CD14-positive monocyte (primary cell): ENCODE data around the gene RFX3. TPM values are rescaled to one million over a fixed set of nuclear protein-coding genes. Genes with fewer than 3 reads are reported as not detected.

Experiments
- DNase-seq, 3 donors: peaks; one replicate each; pipeline ENCODE4 v3.0.0-alpha.2; 2011 to 2022
- H2AFZ ChIP-seq: 2 replicates; pipeline ENCODE4 v1.6.0; 2012; ENCODE audit warnings: mild to moderate bottlenecking, low read depth, low read length, inconsistent platforms; ENCODE audit not compliant: insufficient read depth, poor library complexity, severe bottlenecking
- H3K27ac ChIP-seq, 2 donors: 1 replicate in 1 of 2; 2 replicates in 1 of 2; pipeline ENCODE4 v1.5.1; 2012 to 2013; ENCODE audit warnings: low read length in 2 of 2, control low read depth in 1 of 2, inconsistent platforms in 1 of 2, low read depth in 1 of 2, mild to moderate bottlenecking in 1 of 2
- H3K27me3 ChIP-seq, 2 donors: one replicate each; pipeline versions ENCODE4 v1.6.0 to v1.6.1; 2011 to 2013; ENCODE audit warnings: low read length in 2 of 2; ENCODE audit not compliant: control insufficient read depth in 2 of 2, insufficient read depth in 2 of 2
- H3K36me3 ChIP-seq, 2 donors: replicated peaks in 1 of 2; 1 replicate in 1 of 2; 2 replicates in 1 of 2; pipeline versions ENCODE4 v1.5.1 to v1.6.1; 2012 to 2013; ENCODE audit warnings: low read length in 2 of 2, control low read depth in 1 of 2, inconsistent platforms in 1 of 2, mild to moderate bottlenecking in 1 of 2; ENCODE audit not compliant: insufficient read depth in 2 of 2, control insufficient read depth in 1 of 2
- H3K4me1 ChIP-seq, 2 donors: 1 replicate in 1 of 2; 2 replicates in 1 of 2; pipeline versions ENCODE4 v1.5.1 to v1.6.1; 2012 to 2013; ENCODE audit warnings: low read length in 2 of 2, control low read depth in 1 of 2, inconsistent platforms in 1 of 2, mild to moderate bottlenecking in 1 of 2, moderate library complexity in 1 of 2; ENCODE audit not compliant: insufficient read depth in 2 of 2, control insufficient read depth in 1 of 2
- H3K4me2 ChIP-seq: replicated peaks from 2 replicates; pipeline ENCODE3; 2012; ENCODE audit warnings: low read length, moderate library complexity, mild to moderate bottlenecking; ENCODE audit not compliant: poor library complexity, severe bottlenecking; ENCODE audit errors: extremely low read depth
- H3K4me3 ChIP-seq, 3 experiments: fragments of 200-600 bp in 1 of 3; sonication (generic) in 1 of 3; replicated peaks in 1 of 3; 1 replicate in 2 of 3; 2 replicates in 1 of 3; pipeline ENCODE4 v1.5.1; 2011 to 2013; ENCODE audit warnings: low read length in 3 of 3, mild to moderate bottlenecking in 3 of 3, control low read depth in 2 of 3, low read depth in 2 of 3, inconsistent platforms in 1 of 3, moderate library complexity in 1 of 3
- H3K79me2 ChIP-seq: 2 replicates; pipeline ENCODE4 v1.6.0; 2012; ENCODE audit warnings: mild to moderate bottlenecking, control low read depth, inconsistent platforms, low read length, moderate library complexity; ENCODE audit not compliant: insufficient read depth
- H3K9ac ChIP-seq: 2 replicates; pipeline ENCODE4 v1.6.0; 2017; ENCODE audit warnings: low read length, mild to moderate bottlenecking; ENCODE audit not compliant: insufficient read depth, poor library complexity, severe bottlenecking
- H3K9me3 ChIP-seq, 2 donors: replicated peaks in 1 of 2; 1 replicate in 1 of 2; 2 replicates in 1 of 2; pipeline versions ENCODE4 v1.5.1 to v1.6.1; 2012 to 2013; ENCODE audit warnings: low read length in 2 of 2, control low read depth in 1 of 2; ENCODE audit not compliant: control insufficient read depth in 1 of 2, insufficient read depth in 1 of 2
- H4K20me1 ChIP-seq: 2 replicates; pipeline ENCODE4 v1.6.0; 2012; ENCODE audit warnings: mild to moderate bottlenecking, low read length, control low read depth, moderate library complexity; ENCODE audit not compliant: insufficient read depth
- H3K27ac Mint-ChIP-seq, 7 donors: one replicate each; pipeline ENCODE4 v1.8.0; 2020; ENCODE audit warnings: mild to moderate bottlenecking in 7 of 7, mixed read lengths in 7 of 7, moderate library complexity in 6 of 7, inconsistent platforms in 2 of 7
- H3K27me3 Mint-ChIP-seq, 3 donors: one replicate each; pipeline ENCODE4 v1.8.0; 2021 to 2022; ENCODE audit warnings: low read depth in 3 of 3, mild to moderate bottlenecking in 3 of 3, mixed read lengths in 3 of 3, moderate library complexity in 3 of 3, inconsistent platforms in 1 of 3
- H3K36me3 Mint-ChIP-seq, 2 donors: one replicate each; pipeline ENCODE4 v1.8.0; 2020; ENCODE audit warnings: mixed read lengths in 2 of 2, inconsistent platforms in 1 of 2, mild to moderate bottlenecking in 1 of 2
- H3K4me1 Mint-ChIP-seq: one replicate; pipeline ENCODE4 v1.8.0; 2020; ENCODE audit warnings: mild to moderate bottlenecking, mixed read lengths
- H3K4me3 Mint-ChIP-seq, 2 donors: one replicate each; pipeline ENCODE4 v1.8.0; 2020; ENCODE audit warnings: mild to moderate bottlenecking in 2 of 2, mixed read lengths in 2 of 2, moderate library complexity in 1 of 2
- H3K9me3 Mint-ChIP-seq, 7 donors: one replicate each; pipeline ENCODE4 v1.8.0; 2020 to 2022; ENCODE audit warnings: mixed read lengths in 7 of 7, mild to moderate bottlenecking in 6 of 7, moderate library complexity in 6 of 7, inconsistent platforms in 2 of 7
- WGBS: methylation state at CpG from one replicate; pipeline ENCODE4 v1.1.5; 2013; ENCODE audit warnings: missing lambda C conversion rate; ENCODE audit not compliant: insufficient coverage; 5-methylcytosine and 5-hydroxymethylcytosine counted together
- intact Hi-C, 2 donors: fragments of 100-400 bp; cut with micrococcal nuclease; formaldehyde crosslinking; loops; one replicate each; pipeline versions ENCODE4 v1.15.0 to v1.15.1; 2023
- polyA plus RNA-seq, 3 donors: library from polyadenylated mRNA; depleted of rRNA in 1 of 3; unstranded in 2 of 3; stranded (reverse) in 1 of 3; fragments of 300-500 nt in 2 of 3; fragments of >200 nt in 1 of 3; fragmentation: Illumina TruSeq in 2 of 3; gene quantifications; 1 replicate in 2 of 3; 2 replicates in 1 of 3; pipeline ENCODE4 v1.2.3, GENCODE V29; 2012 to 2021
- TF ChIP-seq, protein P1 (sequence below): fragments of 200-600 bp; IDR thresholded peaks from one replicate; pipeline ENCODE4 v1.8.0; 2022; ENCODE audit warnings: antibody characterized with exemption, mild to moderate bottlenecking

The RFX3 gene
- polyA plus RNA-seq, 3 donors = 1.7 to 5.2 (median 3.2) TPM

DNA sequence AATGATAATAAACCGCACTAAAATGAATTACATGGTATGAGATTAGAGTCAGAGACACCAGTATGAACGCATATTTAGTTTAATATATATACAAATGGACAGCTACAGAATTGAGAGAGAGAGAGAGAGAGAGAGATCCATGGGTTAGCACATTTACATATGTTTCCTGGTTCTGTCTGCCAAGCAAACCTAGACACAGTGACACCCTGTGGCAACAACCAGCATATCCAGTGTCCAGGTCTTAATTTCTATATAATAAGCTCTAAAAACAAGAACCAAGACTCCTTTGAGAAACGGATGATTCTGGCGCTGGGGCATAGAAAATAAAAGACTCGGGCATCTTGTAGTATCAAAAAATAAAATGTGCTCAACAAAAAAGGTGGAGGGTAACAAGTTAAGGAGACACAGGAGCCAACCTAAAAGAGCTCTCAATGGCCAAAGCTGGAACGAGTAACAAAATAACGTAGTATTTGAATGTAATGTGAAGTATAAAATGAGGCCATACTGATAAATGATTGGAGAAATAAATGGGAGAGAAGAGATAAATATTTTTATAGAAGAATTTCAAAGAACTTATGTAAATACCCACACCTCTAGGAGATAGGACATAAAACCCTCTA lies 84.5 kb downstream of the RFX3 start:
- WGBS = 44% methylated on average over 3 of the region's 7 CpGs
- no peaks in the 10 kb centered on the region for H3K79me2 ChIP-seq
- Mint-ChIP-seq H3K36me3 (no peaks in the 10 kb centered on the region), H3K4me1 (peaks cover 8% of the 10 kb centered on the region), H3K9me3 (no peaks in the 10 kb centered on the region), H3K4me3 (no peak overlapping the region), H3K27me3 (peaks cover 0 to 5% (median 0%) of the 10 kb centered on the region in 3 donors), H3K27ac (no peak overlapping the region)
- no peaks in the 10 kb centered on the region for H3K36me3 ChIP-seq
- no peak overlapping the region for H3K27ac ChIP-seq
- no peaks in the 10 kb centered on the region for H4K20me1 ChIP-seq
- H2AFZ ChIP-seq = no peak overlapping the region
- intact Hi-C loops = loop anchor here (2.0 to 5.0 kb wide), 3 partner anchors 199 to 584 kb away; no protein-coding TSS in a partner anchor
- TF ChIP-seq, protein P1, sequence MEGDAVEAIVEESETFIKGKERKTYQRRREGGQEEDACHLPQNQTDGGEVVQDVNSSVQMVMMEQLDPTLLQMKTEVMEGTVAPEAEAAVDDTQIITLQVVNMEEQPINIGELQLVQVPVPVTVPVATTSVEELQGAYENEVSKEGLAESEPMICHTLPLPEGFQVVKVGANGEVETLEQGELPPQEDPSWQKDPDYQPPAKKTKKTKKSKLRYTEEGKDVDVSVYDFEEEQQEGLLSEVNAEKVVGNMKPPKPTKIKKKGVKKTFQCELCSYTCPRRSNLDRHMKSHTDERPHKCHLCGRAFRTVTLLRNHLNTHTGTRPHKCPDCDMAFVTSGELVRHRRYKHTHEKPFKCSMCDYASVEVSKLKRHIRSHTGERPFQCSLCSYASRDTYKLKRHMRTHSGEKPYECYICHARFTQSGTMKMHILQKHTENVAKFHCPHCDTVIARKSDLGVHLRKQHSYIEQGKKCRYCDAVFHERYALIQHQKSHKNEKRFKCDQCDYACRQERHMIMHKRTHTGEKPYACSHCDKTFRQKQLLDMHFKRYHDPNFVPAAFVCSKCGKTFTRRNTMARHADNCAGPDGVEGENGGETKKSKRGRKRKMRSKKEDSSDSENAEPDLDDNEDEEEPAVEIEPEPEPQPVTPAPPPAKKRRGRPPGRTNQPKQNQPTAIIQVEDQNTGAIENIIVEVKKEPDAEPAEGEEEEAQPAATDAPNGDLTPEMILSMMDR = peak; percentile 80
- no peaks in the 10 kb centered on the region for H3K4me1 ChIP-seq
- no peaks in the 10 kb centered on the region for H3K9me3 ChIP-seq
- peak; percentile 59 to 73 (median 67) for DNase-seq
- H3K27me3 ChIP-seq = no peaks in the 10 kb centered on the region
- H3K9ac ChIP-seq = no peak overlapping the region
- no peak overlapping the region for H3K4me2 ChIP-seq
- no peak overlapping the region for H3K4me3 ChIP-seq

DNA sequence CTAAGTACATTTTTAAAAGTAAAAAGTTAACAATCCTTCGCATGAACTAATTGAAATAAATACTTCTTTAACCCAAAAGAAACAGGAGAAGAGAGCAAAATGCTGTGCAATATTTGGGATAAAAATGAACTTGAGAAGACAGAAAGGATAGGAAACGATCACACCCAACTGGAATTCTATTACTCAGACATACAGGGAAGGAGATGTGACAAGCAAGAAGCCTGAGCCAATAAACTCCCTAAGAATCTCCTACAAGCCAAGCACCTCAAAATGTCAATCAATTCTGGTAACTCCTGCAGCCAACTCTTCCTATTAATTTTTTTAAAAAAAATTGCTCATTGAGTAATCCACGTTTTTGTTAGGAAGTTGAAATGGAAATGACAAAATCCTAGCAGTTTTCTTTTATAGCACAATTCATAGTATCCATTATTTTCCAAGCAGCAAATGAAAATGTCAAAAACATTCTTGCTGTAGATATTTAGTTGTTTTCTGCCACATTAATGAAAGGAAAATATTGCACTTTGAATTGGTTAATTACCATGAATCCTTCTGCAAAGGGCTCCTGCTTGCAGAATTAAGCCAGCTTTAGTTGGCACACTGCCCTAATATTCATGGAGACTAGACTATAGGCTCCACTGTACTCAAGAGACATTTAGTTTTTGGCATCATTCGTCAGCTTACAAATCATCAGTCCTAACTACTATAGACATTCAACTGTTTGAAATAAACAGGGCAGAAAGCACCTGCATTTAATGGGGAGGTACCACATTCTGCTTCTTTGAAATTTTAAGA lies 89.0 kb downstream of the RFX3 start:
- H3K9me3 ChIP-seq = no peaks in the 10 kb centered on the region
- no peaks in the 10 kb centered on the region for H3K79me2 ChIP-seq
- intact Hi-C loops = no loop called here
- peaks cover 19 to 23% of the 10 kb centered on the region in 2 donors for H3K4me1 ChIP-seq
- peaks cover 23% of the 10 kb centered on the region for H3K4me1 Mint-ChIP-seq
- no peaks in the 10 kb centered on the region for H3K27me3 ChIP-seq
- WGBS = no CpG with 5 or more reads among the region's 4 CpGs
- H3K27ac ChIP-seq = no peak overlapping the region
- no peak overlapping the region for H3K4me2 ChIP-seq
- H2AFZ ChIP-seq = no peak overlapping the region
- DNase-seq = no peak
- peaks cover 0 to 3% (median 0%) of the 10 kb centered on the region in 7 donors for H3K9me3 Mint-ChIP-seq
- no peaks in the 10 kb centered on the region for H4K20me1 ChIP-seq
- TF ChIP-seq, protein P1 = no peak
- H3K4me3 ChIP-seq = no peak overlapping the region
- no peak overlapping the region for H3K27ac Mint-ChIP-seq
- H3K27me3 Mint-ChIP-seq = peaks cover 0 to 2% (median 0%) of the 10 kb centered on the region in 3 donors
- H3K9ac ChIP-seq = no peak overlapping the region
- H3K36me3 ChIP-seq = no peaks in the 10 kb centered on the region
- H3K36me3 Mint-ChIP-seq = peaks cover 0 to 9% of the 10 kb centered on the region in 2 donors
- no peak overlapping the region for H3K4me3 Mint-ChIP-seq
